Thoracic aorta (tissue), 2 donors: ENCODE data around the gene IL21. TPM values are rescaled to one million over a fixed set of nuclear protein-coding genes. Genes with fewer than 3 reads are reported as not detected.

Experiments
- ATAC-seq: fragments of 150-250 bp; one replicate; pipeline ENCODE4 v1.8.0; 2017; ENCODE audit warnings: low read depth; ENCODE audit not compliant: insufficient number of reproducible peaks, low FRiP score
- DNase-seq: peaks from one replicate; pipeline ENCODE4 v3.0.0-alpha.2; 2020; ENCODE audit warnings: low spot score
- H3K27ac ChIP-seq, 2 donors: fragments of 200-600 bp; sonication (generic); 1 replicate in 1 of 2; 2 replicates in 1 of 2; pipeline ENCODE4 v1.5.1; 2016; ENCODE audit warnings: mild to moderate bottlenecking in 2 of 2, moderate library complexity in 2 of 2
- H3K27me3 ChIP-seq: fragments of 200-600 bp; sonication (generic); replicated peaks from 2 replicates; pipeline ENCODE4 v1.6.0; 2016; ENCODE audit warnings: mild to moderate bottlenecking; ENCODE audit not compliant: insufficient read depth
- H3K36me3 ChIP-seq: fragments of 200-600 bp; sonication (generic); one replicate; pipeline ENCODE4 v1.5.1; 2016
- H3K4me1 ChIP-seq, 2 donors: fragments of 200-600 bp; sonication (generic); 1 replicate in 1 of 2; 2 replicates in 1 of 2; pipeline versions ENCODE4 v1.5.1 to v1.6.0; 2016; ENCODE audit warnings: low read depth in 2 of 2, mild to moderate bottlenecking in 1 of 2; ENCODE audit not compliant: control insufficient read depth in 1 of 2
- H3K4me3 ChIP-seq: fragments of 200-600 bp; sonication (generic); 2 replicates; pipeline ENCODE4 v1.5.1; 2016; ENCODE audit warnings: mild to moderate bottlenecking
- H3K9me3 ChIP-seq: fragments of 200-600 bp; sonication (generic); 2 replicates; pipeline ENCODE4 v1.5.1; 2016
- CTCF ChIP-seq: fragments of 200-600 bp; sonication (generic); IDR thresholded peaks from one replicate; pipeline ENCODE4 v1.5.1; 2019; ENCODE audit warnings: antibody characterized with exemption
- total RNA-seq, 2 donors: library from RNA; depleted of rRNA; stranded (reverse); fragments of >200 nt; gene quantifications; one replicate each; pipeline versions ENCODE4 v1.1.0 to v1.2.3, GENCODE V29; 2016

IL21 gene
- total RNA-seq, 2 donors from 2014 or later: not detected

- ATAC-seq (no peak), DNase-seq (no peak)
- Histone ChIP-seq H3K27ac (no peak overlapping the region), H3K27me3 (no peaks in the 10 kb centered on the region), H3K4me3 (no peak overlapping the region), H3K4me1 (no peaks in the 10 kb centered on the region), H3K36me3 (no peaks in the 10 kb centered on the region), H3K9me3 (no peaks in the 10 kb centered on the region)
- TF ChIP-seq CTCF: no peak
Measured at GRCh38 chr4:122636697-122637096, 15.8 kb upstream of the IL21 start.

- Histone ChIP-seq H3K4me3 (no peak overlapping the region), H3K27ac (no peak overlapping the region), H3K4me1 (no peaks in the 10 kb centered on the region), H3K27me3 (no peaks in the 10 kb centered on the region), H3K36me3 (no peaks in the 10 kb centered on the region), H3K9me3 (no peaks in the 10 kb centered on the region)
- ATAC-seq: no peak
- no peak for TF ChIP-seq CTCF
- no peak for DNase-seq
Measured at GRCh38 chr4:122635205-122635604, 14.3 kb upstream of the IL21 start.

GRCh38 chr4:122633211-122633610, 12.3 kb upstream of the IL21 start:
- no peak for ATAC-seq
- no peak for TF ChIP-seq CTCF
- H3K9me3 ChIP-seq: no peaks in the 10 kb centered on the region
- no peak overlapping the region for H3K4me3 ChIP-seq
- H3K27me3 ChIP-seq: no peaks in the 10 kb centered on the region
- H3K27ac ChIP-seq: no peak overlapping the region
- no peaks in the 10 kb centered on the region for H3K36me3 ChIP-seq
- no peaks in the 10 kb centered on the region for H3K4me1 ChIP-seq
- no peak for DNase-seq

- Histone ChIP-seq H3K36me3 (no peaks in the 10 kb centered on the region), H3K4me1 (no peaks in the 10 kb centered on the region), H3K4me3 (no peak overlapping the region), H3K27me3 (no peaks in the 10 kb centered on the region), H3K9me3 (no peaks in the 10 kb centered on the region), H3K27ac (no peak overlapping the region)
- ATAC-seq (no peak), DNase-seq (no peak)
- no peak for TF ChIP-seq CTCF
Measured at GRCh38 chr4:122632396-122633143, 11.7 kb upstream of the IL21 start.

GRCh38 chr4:122625156-122625555, 4.3 kb upstream of the IL21 start:
- DNase-seq (no peak), ATAC-seq (no peak)
- no peak overlapping the region for H3K27ac ChIP-seq
- no peaks in the 10 kb centered on the region for H3K4me1 ChIP-seq
- H3K27me3 ChIP-seq: no peaks in the 10 kb centered on the region
- TF ChIP-seq CTCF: no peak
- H3K36me3 ChIP-seq: no peaks in the 10 kb centered on the region
- no peaks in the 10 kb centered on the region for H3K9me3 ChIP-seq
- H3K4me3 ChIP-seq: no peak overlapping the region
